Small intestine (tissue), 7 donors: ENCODE measurements around the gene NRTN. TPM values are rescaled to one million over a fixed set of nuclear protein-coding genes. Genes with fewer than 3 reads are reported as not detected.
A peak's percentile ranks its signal among the peaks of the same experiment; 100 is the strongest.

Experiments used
- DNase-seq, 2 donors: peaks; one replicate each; pipeline versions ENCODE4 v3.0.0 to v3.0.0-alpha.2; 2013
- FAIRE-seq: peaks from 2 replicates; lab custom pipeline; 2012; peaks lifted over from hg19 to GRCh38; lab: Jason Lieb, UNC
- H3K27ac ChIP-seq, 3 donors: one replicate each; pipeline ENCODE4 v1.5.1; 2013; ENCODE audit warnings: low read length in 2 of 3, mild to moderate bottlenecking in 2 of 3, control low read depth in 1 of 3, inconsistent platforms in 1 of 3, low read depth in 1 of 3, moderate library complexity in 1 of 3
- H3K27me3 ChIP-seq, 3 donors: one replicate each; pipeline ENCODE4 v1.6.1; 2013; ENCODE audit warnings: low read length in 3 of 3, inconsistent platforms in 1 of 3; ENCODE audit not compliant: control insufficient read depth in 3 of 3, insufficient read depth in 3 of 3
- H3K36me3 ChIP-seq, 3 donors: one replicate each; pipeline ENCODE4 v1.6.1; 2013; ENCODE audit warnings: low read length in 3 of 3, inconsistent platforms in 1 of 3, low read depth in 1 of 3, mild to moderate bottlenecking in 1 of 3, moderate library complexity in 1 of 3; ENCODE audit not compliant: control insufficient read depth in 3 of 3, insufficient read depth in 2 of 3
- H3K4me1 ChIP-seq, 3 donors: one replicate each; pipeline ENCODE4 v1.6.1; 2013; ENCODE audit warnings: low read length in 2 of 3, inconsistent platforms in 1 of 3, low read depth in 1 of 3, mild to moderate bottlenecking in 1 of 3, moderate library complexity in 1 of 3; ENCODE audit not compliant: control insufficient read depth in 3 of 3, insufficient read depth in 2 of 3
- H3K4me3 ChIP-seq, 3 donors: one replicate each; pipeline ENCODE4 v1.5.1; 2013; ENCODE audit warnings: low read length in 3 of 3, control low read depth in 1 of 3, inconsistent platforms in 1 of 3, low read depth in 1 of 3, mild to moderate bottlenecking in 1 of 3, moderate library complexity in 1 of 3
- H3K9me3 ChIP-seq, 2 donors: one replicate each; pipeline ENCODE4 v1.6.1; 2013; ENCODE audit warnings: low read depth in 1 of 2, low read length in 1 of 2; ENCODE audit not compliant: control insufficient read depth in 2 of 2, insufficient read depth in 1 of 2
- WGBS, 3 donors: extraction: QIAGEN DNeasy Blood & Tissue Kit; methylation state at CpG; one replicate each; pipeline ENCODE4 v1.1.7; 2013; 5-methylcytosine and 5-hydroxymethylcytosine counted together
- polyA plus RNA-seq, 4 donors: library from polyadenylated mRNA; stranded (reverse) in 3 of 4; unstranded in 1 of 4; fragments of 200-250 nt in 3 of 4; fragments of 120-200 nt in 1 of 4; gene quantifications; one replicate each; pipeline versions ENCODE4 v1.2.1 to v1.2.3, GENCODE V29; 2013
- donor health status: healthy with polysubstance abuse.
- donor health status: control.
- donor health status: control.
- donor health status: Bipolar disorder and iron deficiency.
- donor health status: healthy.

Gene NRTN
- polyA plus RNA-seq, 4 donors, result 1.1 to 3.0 (median 2.9) TPM; not detected in 1

DNA sequence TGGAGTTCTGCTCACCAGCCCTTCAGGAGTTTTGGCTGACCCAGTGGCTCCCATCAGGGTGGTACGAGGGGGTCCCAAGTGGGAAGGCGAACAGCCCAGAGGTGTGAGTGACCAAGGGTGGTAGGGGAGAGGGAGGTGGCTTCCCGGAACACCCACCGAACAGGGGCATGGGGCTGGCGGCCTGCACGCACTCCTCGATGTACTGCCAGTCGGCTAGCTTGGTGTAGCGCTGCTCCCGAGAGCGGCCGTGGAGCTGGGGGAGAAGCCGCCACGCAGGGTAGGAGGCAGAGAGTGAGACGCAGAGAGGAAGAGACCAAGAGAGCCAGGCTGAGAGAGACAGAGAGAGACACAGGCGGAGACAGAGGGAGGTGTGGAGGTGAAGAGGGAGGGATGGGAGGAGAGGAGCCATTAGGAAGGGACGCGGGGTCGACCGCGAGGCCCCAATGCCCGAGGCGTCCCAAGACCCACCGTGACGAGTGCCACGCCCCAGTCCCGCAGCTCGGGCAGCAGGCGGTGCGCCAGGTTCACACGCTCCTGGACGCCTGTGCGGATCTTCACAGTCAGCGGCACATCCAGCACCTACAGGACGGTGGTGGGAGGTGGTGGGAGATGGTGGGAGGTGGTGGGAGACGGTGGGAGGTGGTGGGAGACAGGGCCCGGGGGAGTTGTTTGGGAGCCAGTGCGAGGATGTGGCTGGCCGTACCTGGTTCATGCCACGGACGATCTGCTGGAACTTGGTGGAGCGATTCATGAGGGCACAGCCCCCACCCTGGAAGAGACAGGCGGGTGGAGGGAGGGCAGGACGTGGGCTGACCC lies 18.1 kb upstream of the NRTN start:
- Histone ChIP-seq H3K4me3 (no peak overlapping the region), H3K4me1 (peaks cover 2 to 6% (median 4%) of the 10 kb centered on the region in 3 donors), H3K9me3 (peaks cover 0 to 5% of the 10 kb centered on the region in 2 donors), H3K36me3 (peaks cover 22 to 77% (median 27%) of the 10 kb centered on the region in 3 donors), H3K27me3 (no peaks in the 10 kb centered on the region), H3K27ac (no peak overlapping the region)
- DNase-seq (peak in 1 of 2 donors; percentile 0), FAIRE-seq (no peak)
- 91 to 92% (median 92%) methylated on average over 42 to 44 of the region's 44 CpGs for WGBS, 3 donors

DNA sequence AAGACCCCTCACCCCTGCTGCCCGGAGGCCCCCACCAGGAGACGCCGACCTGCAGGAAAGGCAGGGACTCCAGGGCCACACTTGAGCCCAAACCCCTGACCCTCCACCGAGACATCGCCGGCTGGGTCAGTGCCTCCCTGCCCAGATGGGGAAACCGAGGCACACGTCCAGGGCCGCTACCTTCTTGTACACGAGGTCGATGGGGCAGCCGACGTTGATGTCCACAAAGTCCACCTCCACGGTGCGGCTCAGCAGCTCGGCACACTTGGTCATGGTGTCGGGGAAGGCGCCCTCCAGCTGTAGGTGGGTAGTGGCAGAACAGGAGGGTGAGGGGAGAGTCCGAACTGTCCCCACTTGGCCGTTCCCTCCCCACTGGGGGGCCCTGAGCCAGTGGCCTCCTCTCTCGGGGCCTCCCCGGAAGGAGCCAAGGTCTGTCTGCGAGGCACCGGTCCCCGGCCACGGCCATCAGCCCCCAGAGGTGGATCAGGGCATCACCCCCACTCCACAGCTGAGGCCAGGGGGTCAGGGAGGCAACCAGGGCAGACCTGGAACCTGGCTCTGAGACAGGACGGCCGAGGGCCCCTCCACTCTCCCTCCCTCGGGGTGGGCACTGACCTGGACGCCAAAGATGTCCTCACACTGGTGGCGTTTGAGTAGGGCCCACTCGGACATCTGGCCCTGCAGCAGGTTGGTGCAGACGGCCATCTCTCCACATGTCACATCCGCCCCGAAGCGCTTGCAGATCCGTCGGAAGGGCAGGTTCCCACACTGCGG lies 17.3 kb upstream of the NRTN start:
- peaks cover 2 to 6% (median 4%) of the 10 kb centered on the region in 3 donors for H3K4me1 ChIP-seq
- H3K27ac ChIP-seq, result no peak overlapping the region
- H3K27me3 ChIP-seq, result no peaks in the 10 kb centered on the region
- DNase-seq (peak in 1 of 2 donors; percentile 0), FAIRE-seq (no peak)
- H3K36me3 ChIP-seq, result peaks cover 22 to 74% (median 27%) of the 10 kb centered on the region in 3 donors
- H3K9me3 ChIP-seq, result peaks cover 0 to 8% of the 10 kb centered on the region in 2 donors
- H3K4me3 ChIP-seq, result no peak overlapping the region
- 93% methylated on average over 28 to 39 of the region's 39 CpGs for WGBS, 3 donors

DNA sequence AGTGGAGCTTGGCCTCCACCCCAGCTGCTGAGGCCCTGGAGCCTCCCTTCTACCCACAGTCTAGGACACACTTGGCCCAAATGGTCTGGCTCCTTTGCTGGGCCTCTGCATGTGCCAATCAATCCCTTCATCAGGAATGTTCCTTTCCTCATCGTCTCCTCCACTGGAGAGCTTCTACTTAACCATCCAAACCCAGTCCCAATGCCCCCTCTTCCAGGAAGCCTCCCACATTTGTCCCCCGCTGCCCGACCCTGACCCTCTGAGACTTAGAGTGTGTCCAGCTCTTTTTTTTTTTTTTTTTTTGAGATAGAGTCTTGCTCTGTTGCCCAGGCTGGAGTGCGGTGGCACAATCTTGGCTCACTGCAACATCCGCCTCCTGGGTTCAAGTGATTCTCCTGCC lies 16.4 kb upstream of the NRTN start:
- peaks cover 22 to 68% (median 27%) of the 10 kb centered on the region in 3 donors for H3K36me3 ChIP-seq
- no peak overlapping the region for H3K4me3 ChIP-seq
- H3K27ac ChIP-seq, result no peak overlapping the region
- DNase-seq (peak in 1 of 2 donors; percentile 0), FAIRE-seq (no peak)
- H3K27me3 ChIP-seq, result no peaks in the 10 kb centered on the region
- H3K4me1 ChIP-seq, result peaks cover 2 to 6% (median 4%) of the 10 kb centered on the region in 3 donors
- 94 to 98% (median 98%) methylated on average over 4 to 5 of the region's 5 CpGs for WGBS, 3 donors
- peaks cover 0 to 8% of the 10 kb centered on the region in 2 donors for H3K9me3 ChIP-seq

DNA sequence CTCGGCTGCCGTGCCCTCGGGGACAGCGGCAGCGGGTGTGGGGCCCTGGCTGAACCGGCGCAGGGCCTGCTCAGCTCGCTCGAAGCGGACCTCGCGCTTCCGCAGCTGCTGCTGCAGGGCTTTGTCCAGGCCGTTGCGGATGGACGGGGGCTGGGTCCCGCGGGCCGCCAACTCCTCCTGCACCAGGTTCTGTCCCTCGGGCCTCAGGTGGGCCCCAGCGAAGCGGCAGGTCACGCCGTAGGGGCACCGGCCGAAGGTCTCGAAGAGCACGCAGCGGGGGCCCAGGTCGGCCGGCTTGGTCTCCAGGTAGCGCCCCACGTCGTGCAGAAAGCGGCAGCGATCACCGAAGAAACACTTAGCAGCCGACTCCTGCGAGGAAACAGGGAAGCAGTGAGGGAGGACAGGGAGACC lies 15.5 kb upstream of the NRTN start:
- Histone ChIP-seq H3K36me3 (peaks cover 22 to 60% (median 27%) of the 10 kb centered on the region in 3 donors), H3K27ac (no peak overlapping the region), H3K27me3 (no peaks in the 10 kb centered on the region), H3K9me3 (peaks cover 0 to 8% of the 10 kb centered on the region in 2 donors), H3K4me3 (no peak overlapping the region), H3K4me1 (peaks cover 2 to 6% (median 4%) of the 10 kb centered on the region in 3 donors)
- WGBS, 3 donors, result 93 to 97% (median 96%) methylated on average over 23 to 39 of the region's 39 CpGs
- DNase-seq (peak in 1 of 2 donors; percentile 1), FAIRE-seq (no peak)

DNA sequence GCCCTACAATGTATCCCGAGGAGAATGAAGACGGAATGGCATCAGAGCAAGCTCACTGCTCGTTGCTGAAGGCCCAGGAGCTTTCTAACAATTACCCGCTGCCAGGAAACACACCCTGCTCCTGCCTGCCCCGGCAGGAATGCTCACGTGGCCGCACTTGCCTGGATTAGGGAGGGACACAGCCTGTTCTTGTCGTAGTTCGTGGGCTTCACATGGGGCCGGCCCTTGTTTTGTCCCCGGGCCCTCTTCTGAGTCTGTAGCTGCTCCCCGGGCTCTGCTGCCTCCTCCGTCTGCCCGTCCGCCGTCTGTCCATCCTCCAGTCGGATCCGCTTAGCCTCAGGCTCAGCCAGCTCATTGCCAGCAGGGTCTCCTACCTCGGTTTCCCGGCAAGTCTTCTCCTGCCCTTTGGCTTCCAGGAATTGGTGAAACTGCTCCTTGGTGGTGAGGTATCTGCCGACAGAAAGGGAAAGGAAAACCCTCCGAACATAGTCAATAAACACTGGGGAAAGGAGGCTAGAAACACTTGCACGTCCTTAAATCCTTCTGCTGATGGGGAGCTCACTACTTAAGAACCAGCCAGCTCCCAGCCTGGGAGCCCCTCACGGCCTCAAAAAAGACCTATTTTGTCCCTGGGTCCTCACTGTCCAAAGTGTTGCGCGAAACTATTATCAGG lies 14.8 kb upstream of the NRTN start:
- Histone ChIP-seq H3K4me3 (peak overlapping the region in 2 of 3 donors; percentile 71 to 80), H3K36me3 (peaks cover 22 to 53% (median 24%) of the 10 kb centered on the region in 3 donors), H3K27me3 (no peaks in the 10 kb centered on the region), H3K9me3 (peaks cover 0 to 8% of the 10 kb centered on the region in 2 donors), H3K27ac (peak overlapping the region; percentile 28 to 96 (median 95)), H3K4me1 (peaks cover 2 to 6% (median 4%) of the 10 kb centered on the region in 3 donors)
- WGBS, 3 donors, result 75 to 78% (median 75%) methylated on average over 26 of the region's 26 CpGs
- FAIRE-seq (no peak), DNase-seq (no peak)

DNA sequence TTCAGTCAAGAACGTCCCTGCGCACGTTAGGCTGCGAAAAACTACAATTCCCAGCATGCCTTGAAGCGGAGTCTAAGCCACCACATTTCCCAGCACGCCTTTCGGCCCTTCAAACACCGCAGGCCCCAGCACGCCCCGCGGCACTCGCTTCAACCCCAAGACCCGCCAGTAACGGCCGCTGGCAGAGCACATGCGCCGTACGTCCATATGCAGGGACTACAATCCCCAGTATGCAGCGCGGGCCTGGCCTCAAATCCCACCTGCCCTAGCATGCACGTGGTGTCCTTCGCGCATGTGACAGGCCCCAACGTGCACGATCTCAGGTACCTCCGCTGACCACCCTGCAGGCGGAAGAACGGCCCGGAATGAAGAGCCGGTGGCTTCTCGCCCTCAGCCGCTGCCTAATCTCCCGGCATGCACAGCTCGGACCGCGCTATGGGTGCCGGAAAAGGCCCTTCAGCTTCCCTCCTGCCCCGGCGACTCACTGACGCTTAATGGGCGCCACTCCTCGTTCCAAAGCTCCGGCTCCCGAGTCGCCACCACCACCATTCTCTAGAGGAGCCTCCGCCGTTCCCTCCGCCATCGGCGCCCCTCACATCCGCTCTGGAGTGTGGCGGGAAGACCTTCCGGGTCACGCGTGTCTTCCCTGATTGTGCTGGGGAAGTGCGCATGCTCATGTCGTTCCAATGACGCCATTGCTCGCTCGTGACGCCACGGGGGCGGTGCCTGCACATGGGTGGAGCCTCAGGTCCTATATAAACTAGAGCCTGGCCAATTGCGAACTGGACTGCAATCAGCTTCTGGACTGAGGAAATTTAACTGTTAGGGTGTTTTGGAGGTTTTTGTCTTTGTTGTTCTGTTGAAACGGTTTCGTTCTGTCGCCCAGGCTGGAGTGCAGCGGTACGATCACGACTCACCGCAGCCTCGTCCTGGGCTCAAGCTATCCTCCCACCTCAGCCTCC lies 14.0 kb upstream of the NRTN start, which contains the start of gene DUS3L:
Gene DUS3L, minus strand, starts transcription at position 605 of the 962 bp plus-strand sequence. Its CDS starts 22 bp downstream, at position 583.
- Histone ChIP-seq H3K9me3 (peaks cover 0 to 8% of the 10 kb centered on the region in 2 donors), H3K27ac (peak within 1 kb of the TSS; percentile 89 to 96 (median 95)), H3K27me3 (no peaks in the 10 kb centered on the region), H3K4me1 (peaks cover 2 to 6% (median 4%) of the 10 kb centered on the region in 3 donors), H3K4me3 (peak within 1 kb of the TSS; percentile 51 to 80 (median 71)), H3K36me3 (peaks cover 20 to 45% (median 22%) of the 10 kb centered on the region in 3 donors)
- FAIRE-seq (no peak), DNase-seq (peak; percentile 98)
- WGBS, 3 donors, result 11 to 13% (median 11%) methylated on average over 62 to 72 of the region's 72 CpGs

DNA sequence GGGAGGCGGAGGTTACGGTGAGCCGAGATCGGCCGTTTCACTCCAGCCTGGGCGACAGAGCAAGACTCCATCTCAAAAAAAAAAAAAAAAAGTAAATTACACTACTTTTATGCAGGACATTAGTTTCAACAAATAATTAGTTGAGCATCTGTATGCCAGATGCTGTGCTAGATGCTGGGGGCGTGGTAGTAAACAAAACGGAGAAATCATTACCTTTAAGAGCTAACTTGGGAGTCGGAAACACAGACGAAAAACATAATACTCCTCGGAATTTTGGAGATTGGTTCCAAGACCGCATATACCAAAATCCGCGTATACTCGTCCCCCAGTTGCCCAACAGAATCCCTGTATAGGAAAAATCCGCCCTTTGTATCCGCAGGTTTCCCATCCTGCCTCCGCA lies 12.6 kb upstream of the NRTN start:
- H3K4me3 ChIP-seq, result no peak overlapping the region
- no peaks in the 10 kb centered on the region for H3K27me3 ChIP-seq
- WGBS, 3 donors, result 95 to 97% (median 97%) methylated on average over 18 of the region's 18 CpGs
- FAIRE-seq, result no peak
- H3K36me3 ChIP-seq, result peaks cover 15 to 31% (median 16%) of the 10 kb centered on the region in 3 donors
- H3K4me1 ChIP-seq, result peaks cover 2 to 6% (median 4%) of the 10 kb centered on the region in 3 donors
- peaks cover 0 to 8% of the 10 kb centered on the region in 2 donors for H3K9me3 ChIP-seq
- DNase-seq, result peak in 1 of 2 donors; percentile 1
- no peak overlapping the region for H3K27ac ChIP-seq
